GM15510 (cell line): ENCODE results near the gene EFCAB13.

Experiments
- POLR2A ChIP-seq: IDR thresholded peaks from 3 replicates; pipeline ENCODE4 v1.6.1; 2011; ENCODE audit warnings: borderline replicate concordance; ENCODE audit not compliant: insufficient read length; ENCODE audit errors: extremely low read depth

The EFCAB13 gene

DNA sequence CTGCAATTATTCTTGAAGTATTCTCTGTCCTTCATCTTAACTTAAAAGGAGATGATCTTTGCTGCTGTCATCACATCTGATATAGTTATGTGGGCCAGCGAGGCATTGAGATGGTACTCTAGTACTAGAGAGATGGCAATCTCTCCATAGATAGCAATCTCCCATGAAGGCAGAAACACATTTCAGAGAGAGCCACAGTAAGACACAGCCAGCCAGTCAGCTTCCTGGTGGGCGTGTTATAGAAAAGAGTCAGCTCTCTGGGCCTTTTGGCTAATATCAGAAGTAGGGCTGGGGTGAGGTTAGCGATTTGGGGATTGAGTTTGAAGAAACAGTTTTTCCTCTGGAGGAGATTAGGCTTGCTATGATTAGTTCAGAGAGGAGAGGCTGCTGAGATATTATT is 22.6 kb upstream of the EFCAB13 start:
- no peak for TF ChIP-seq POLR2A

DNA sequence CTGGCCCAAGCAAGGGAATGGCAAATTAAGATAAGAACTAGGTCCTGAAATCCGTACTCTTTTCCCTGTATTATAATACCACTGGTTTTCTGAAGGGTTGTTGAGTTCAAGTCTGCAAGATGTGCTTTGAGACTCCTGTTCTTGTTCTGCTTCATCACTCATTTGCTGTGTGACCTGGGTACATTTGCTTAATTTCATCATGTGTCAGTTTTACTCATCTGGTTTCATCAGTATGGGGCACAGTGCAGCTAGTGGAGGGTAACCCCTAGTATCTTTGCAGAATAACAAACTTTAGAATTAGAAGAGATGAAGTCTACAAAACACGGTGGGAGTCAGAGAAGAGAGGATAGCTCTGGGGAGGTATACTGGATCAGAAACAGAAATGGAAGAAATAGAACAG is 21.9 kb upstream of the EFCAB13 start:
- no peak for TF ChIP-seq POLR2A

DNA sequence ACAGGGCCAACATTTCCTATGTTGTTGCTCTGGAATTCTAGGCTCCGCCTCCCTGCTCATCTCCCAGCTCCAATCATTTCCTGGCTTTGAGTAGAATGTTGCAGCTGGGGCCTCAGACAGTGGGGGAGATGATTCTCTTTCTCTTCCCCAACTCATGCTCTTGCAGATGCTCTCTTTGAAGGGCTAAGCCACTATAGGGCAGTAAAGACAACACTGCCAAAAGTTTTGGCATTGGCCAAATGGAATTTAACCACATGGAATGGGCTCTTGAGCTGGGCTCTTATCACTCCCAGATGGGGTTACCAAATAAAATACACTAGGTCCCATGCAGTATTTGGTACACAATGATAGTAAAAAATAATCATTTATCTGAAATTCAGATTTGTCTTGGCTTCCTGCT is 19.6 kb upstream of the EFCAB13 start:
- TF ChIP-seq POLR2A: no peak

DNA sequence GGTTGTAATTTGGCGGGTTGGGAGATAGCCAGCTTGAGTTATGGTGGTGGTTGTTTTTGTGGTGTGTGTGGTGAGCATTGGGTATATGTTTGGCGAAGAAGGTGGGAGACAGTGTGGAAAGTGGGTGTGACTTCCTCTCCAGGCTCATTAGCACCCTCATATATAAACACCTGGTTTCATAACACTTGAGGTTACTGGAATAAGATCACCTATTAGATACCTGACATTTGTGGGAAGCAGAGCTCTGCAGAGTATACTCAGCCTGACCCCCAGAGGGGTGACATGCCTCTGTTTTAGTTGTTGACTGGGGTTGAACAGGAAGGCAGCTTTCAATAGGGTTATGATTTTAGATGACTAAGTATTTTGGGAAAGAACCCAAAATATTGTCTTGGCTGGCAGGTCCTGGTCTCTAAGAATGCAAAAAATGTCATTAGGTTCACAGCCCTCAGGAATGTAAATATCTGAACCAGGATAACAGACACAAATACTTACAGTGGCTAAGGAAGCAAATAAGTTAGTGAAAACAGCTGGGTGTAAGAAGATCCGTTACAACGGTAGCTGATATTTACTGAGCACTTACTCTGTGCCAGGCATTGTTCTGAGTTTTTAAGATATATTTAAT is 18.3 kb upstream of the EFCAB13 start:
- no peak for TF ChIP-seq POLR2A

DNA sequence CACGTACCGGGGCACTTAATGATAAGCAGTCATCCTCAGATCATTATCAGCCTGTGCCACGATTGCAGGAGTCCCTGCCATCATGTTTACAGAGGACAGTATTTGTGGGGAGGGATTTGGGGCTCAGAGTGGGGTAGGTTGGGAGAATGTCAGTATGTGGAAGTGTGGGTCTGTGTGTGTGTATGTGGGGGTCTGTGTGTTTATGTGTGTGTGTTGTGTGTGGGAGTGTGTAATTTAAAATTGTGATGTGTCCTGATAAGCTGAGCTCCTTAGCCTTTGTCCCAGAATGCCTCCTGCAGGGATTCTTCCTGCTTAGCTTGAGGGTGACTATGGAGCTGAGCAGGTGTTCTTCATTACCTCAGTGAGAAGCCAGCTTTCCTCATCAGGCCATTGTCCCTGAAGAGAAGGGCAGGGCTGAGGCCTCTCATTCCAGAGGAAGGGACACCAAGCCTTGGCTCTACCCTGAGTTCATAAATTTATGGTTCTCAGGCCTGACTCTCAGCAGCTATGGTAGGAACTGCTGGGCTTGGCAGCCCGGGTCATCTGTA is 13.5 kb upstream of the EFCAB13 start:
- no peak for TF ChIP-seq POLR2A

DNA sequence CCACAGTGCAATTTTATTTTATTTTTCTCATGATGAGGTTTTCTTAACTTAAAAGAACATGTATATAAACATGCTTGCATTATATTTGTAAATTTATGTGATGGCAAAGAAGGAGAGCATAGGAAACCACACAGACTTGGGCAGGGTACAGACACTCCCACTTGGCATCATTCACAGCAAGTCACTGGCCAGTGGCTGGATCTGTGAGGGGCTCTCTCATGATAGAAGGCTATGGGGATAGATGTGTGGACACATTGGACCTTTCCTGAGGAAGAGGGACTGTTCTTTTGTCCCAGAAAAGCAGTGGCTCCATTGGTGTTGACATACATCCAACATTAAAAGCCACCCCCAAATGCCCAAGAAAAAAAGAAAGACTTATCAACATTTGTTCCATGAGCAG is 12.3 kb upstream of the EFCAB13 start:
- no peak for TF ChIP-seq POLR2A

DNA sequence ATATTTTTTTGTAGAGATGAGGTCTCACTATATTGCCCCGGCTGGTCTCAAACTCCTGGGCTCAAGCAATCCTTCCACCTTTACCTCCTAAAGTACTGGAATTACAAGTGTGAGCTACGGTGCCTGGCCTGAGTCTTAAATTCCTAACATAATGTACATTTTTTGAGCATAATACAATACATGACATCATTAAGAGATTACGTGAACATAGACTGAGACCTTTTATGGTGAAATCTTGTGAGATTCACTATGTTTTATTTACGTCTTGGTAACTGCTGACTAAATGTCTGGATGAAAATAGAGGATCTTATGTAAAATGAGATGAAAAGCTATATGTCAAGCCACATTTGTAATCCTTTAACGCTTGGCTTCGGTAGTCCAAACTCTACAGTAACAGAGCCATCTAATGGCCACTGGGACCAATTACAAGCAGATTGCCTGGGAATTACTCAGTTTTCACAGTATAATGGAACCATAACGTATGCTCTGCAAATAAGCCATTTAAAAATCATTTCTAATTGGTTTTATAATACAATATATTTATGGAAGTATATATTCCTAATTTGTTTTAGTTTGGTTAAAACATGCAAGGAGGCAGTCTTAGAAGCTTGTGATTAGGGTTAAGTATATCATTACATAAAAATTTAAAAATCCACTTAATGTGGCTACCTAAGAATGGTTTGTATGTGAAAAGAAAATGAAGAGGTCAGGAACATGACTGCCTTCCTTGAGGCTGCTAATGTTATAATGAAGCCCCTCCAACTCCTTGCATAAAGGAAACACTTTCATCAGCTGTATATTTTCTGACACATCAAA is 8.1 kb upstream of the EFCAB13 start:
- no peak for TF ChIP-seq POLR2A

DNA sequence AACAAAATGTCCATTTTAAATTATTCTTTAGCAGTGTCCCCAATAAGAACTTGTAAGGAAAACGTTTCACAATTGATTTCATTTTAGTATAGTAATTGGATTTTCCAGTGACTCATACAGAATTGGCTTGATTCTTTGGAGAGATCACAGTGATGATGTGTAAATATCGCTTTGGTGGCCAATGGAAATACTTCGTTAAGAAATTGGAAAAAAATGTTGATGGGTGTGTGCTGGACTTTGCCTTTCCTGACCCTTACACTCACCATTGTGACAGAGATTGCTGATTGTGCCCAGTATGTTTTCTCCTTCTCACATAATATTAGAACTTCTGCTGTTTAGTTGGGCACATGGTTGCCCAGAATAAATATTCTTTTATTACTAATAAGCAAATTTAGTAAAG is 7.4 kb upstream of the EFCAB13 start:
- no peak for TF ChIP-seq POLR2A

DNA sequence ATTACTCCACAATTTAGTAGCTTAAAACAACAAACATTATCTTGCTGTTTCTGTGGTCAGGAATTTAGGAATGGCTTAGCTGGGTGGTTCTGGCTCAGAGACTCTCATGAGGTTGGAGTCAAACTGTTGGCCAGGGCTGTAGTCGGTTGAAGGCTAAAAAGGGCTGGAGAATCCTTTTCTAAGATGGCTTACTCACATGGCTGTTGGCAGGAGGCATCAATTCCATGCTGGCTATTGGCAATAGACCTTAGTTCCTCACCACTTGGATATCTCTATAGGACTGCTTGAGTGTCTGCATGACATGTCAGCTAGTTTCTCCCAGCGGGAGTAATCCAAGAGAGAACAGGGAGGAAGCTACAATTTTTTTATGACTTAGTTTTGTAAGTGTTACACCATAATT is 6.6 kb upstream of the EFCAB13 start:
- no peak for TF ChIP-seq POLR2A

DNA sequence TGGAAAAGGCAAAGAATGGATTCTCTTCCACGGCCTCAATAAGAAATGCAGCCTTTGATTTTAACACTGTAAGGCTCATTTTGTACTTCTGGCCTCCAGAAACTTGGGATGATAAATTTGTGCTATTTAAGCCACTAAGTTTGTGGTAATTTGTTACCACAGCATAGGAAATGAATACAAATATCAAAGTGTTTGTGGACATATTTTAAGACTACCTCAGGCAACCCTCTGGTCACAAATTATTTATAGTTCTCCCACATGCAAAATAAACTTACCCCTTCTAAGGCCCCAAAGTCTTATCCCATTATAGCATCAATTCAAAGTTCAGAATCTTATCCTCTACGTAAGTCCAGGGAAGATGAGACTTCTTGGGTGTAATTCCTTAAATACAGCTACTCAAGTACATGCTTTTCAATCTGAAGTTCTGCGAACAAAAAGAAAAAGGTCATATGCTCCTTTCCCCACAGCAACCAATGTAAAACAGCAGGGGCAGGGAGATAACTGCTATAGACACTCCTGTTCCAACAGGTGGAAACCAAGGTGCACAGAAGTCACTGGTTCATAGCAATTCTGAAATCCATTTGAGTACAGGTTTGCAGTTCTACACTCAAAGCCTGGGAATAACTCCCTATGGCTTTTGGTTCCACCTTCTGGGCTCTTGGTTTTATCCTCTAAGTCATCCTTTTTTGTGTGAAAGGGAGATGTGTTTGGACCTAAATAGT is 5.4 kb upstream of the EFCAB13 start:
- TF ChIP-seq POLR2A: no peak

DNA sequence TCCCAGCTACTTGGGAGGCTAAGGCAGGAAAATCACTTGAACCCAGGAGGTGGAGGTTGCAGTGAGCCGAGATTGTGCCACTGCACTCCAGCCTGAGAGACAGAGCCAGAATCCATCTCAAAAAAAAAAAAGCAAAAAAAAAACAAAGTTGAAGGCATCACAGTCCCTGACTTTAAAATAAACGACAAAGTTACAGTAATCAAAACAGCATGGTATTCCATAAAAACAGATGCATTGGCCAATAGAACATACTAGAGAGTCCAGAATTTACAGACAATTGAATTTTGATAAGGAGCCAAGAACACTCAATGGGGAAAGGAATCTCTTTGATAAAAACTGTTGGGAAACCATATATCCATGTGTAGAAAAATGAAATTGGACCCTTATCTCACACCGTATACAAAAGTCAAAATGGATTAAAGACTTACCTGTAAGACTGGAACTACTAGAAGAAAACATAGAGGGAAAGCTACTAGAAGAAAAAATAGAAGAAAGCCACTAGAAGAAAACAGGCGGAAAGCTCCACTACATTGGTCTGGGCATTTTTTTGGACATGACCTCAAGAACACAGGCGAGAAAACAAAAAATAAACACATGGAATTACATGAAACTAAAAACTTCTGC is 2.8 kb upstream of the EFCAB13 start:
- TF ChIP-seq POLR2A: no peak

DNA sequence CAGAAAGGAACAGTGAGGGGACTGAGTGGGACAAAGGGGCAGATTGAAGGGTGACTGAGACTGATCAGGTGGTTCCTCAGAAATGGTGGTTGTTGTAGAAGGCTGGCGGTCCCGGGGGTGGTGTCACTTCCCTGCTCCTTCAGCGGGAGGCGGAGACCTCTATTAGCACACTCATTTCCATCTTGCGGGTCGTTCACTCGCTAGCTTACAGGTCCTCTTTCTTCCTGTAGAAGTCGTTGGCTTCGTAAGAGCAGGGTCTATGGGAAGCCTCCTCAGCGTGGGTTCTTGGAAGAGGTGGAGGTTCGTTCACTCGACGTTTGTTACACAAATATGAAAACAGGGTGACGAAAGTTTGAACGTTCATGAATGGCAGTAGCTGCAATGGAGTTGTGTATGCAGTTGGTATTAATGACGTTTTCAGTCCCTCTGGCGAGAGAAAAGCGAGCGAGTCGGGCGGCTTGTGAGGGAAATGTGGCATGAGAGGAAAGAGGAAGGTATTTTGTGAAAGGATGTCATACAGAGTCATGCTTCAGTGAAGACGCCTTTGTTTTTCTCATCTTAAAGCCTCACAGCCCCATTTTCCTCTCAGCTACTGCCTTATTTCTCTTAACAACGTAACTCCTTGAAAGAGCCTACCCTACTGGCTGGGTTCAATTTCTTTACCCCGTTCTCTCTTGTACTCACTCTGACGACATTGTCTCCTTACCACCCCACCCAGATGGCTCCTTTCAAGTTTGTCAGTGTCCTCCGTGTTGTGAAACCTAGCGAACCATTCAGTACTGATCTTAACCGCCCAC is 667 bp downstream of the EFCAB13 start:
- TF ChIP-seq POLR2A: peak; percentile 29

DNA sequence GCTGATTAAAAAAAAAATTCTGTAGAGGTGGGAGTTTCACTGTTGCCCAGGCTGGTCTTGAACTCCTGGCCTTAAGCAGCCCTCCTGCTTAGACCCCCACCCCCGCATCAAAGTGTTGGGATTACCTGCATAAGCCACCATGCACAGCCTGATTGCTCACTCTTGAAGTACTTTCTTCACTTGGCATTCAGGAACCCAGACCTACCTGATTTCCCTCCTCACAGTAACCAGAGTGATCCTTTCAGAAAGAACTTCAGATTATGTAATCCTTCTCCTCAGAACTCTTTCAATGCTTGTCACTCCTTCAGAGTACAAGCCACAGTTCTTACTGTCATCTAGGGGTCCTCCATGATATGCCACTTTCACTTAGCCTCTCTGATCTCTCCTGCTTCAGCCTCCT is 1.4 kb downstream of the EFCAB13 start:
- no peak for TF ChIP-seq POLR2A

DNA sequence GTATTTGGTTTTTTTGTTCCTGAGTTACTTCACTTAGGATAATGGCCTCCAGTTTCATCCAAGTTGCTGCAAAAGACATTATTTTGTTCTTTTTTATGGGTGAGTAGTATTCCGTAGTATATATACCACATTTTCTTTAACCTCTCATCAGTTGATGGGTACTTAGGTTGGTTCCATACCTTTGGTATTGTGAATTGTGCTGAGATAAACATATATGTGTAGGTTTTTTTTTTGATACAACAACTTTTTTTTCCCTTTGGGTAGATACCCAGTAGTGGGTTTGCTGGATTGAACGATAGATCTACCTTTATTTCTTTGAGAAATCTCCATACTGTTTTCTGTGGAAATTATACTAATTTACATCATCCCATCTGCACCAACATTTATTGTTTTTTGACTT is 6.8 kb downstream of the EFCAB13 start:
- TF ChIP-seq POLR2A: no peak

DNA sequence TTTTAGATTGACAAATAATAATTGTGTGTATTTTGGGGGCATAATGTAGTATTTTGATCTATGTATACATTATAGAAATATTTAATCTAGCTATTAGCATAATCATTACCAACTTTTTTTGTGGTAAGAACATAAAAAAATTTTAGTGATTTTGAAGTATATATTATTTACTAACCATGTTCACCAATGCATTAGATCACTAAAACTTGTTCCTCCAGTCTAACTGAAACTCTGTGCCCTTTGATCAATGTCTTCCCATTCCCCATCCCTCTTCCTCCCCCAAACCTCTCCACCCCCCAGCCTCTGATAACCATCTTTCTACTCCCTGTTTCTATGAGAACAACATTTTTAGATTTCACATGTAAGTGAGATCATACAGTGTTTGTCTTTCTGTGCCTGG is 8.5 kb downstream of the EFCAB13 start:
- no peak for TF ChIP-seq POLR2A
